ENCODE data around the gene NRBF2. TPM values are rescaled to one million over a fixed set of nuclear protein-coding genes. Genes with fewer than 3 reads are reported as not detected.

Gene NRBF2
- total and polyA plus RNA-seq, 2 of the 4 experiments (the other 2 are of a cell fraction) = 19.9 to 20.6 TPM

DNA sequence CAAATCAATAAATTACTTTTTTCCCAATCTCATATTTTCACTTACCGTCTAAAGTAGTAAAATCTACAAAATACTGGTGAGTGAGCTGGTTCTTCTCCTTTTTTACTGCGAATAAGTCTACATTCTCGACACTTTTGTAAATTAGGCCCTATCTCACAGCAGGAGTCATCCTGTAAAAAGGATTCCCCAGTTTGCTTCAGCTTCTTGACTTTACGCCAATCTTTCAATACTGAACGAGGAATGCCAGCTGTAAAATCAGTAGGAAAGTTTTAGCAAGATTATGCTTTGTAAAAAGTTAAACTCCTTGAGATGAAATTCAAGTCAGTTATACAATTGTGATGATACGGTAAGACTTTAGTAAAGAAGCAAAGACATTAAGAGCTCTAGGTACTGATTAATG is 67.3 kb downstream of the NRBF2 start:
- no peak overlapping the region for H3K4me2 ChIP-seq (ENCODE audit: low read depth, low read length)
- H3K27ac ChIP-seq (ENCODE audit: insufficient read depth, low read length) = no peak overlapping the region
- no peak overlapping the region for H2AK9ac ChIP-seq (replicated peaks; ENCODE audit: low read depth, low read length, poor library complexity)
- no peak overlapping the region for H4K91ac ChIP-seq (ENCODE audit: insufficient read depth, low read depth, low read length)
- TF ChIP-seq BHLHE40 (IDR thresholded peaks at IDR 0.05; ENCODE audit: low read depth, low read length) (no peak), CHD1 (IDR thresholded peaks at IDR 0.05; ENCODE audit: low read depth, low read length) (no peak), MXI1 (IDR thresholded peaks at IDR 0.05; ENCODE audit: borderline replicate concordance, low read depth, low read length) (no peak), FOS (IDR thresholded peaks at IDR 0.05; ENCODE audit: low read depth, low read length) (no peak), POLR2A (IDR thresholded peaks at IDR 0.05; ENCODE audit: low read depth, low read length) (no peak), CEBPB (IDR thresholded peaks at IDR 0.05; ENCODE audit: low read depth, low read length) (no peak), RFX5 (IDR thresholded peaks at IDR 0.05; ENCODE audit: low read depth, low read length) (no peak), RAD21 (IDR thresholded peaks at IDR 0.05; ENCODE audit: low read length) (no peak), SMC3 (IDR thresholded peaks at IDR 0.05; ENCODE audit: low read depth, low read length) (no peak)
- TF ChIP-seq, protein P1, sequence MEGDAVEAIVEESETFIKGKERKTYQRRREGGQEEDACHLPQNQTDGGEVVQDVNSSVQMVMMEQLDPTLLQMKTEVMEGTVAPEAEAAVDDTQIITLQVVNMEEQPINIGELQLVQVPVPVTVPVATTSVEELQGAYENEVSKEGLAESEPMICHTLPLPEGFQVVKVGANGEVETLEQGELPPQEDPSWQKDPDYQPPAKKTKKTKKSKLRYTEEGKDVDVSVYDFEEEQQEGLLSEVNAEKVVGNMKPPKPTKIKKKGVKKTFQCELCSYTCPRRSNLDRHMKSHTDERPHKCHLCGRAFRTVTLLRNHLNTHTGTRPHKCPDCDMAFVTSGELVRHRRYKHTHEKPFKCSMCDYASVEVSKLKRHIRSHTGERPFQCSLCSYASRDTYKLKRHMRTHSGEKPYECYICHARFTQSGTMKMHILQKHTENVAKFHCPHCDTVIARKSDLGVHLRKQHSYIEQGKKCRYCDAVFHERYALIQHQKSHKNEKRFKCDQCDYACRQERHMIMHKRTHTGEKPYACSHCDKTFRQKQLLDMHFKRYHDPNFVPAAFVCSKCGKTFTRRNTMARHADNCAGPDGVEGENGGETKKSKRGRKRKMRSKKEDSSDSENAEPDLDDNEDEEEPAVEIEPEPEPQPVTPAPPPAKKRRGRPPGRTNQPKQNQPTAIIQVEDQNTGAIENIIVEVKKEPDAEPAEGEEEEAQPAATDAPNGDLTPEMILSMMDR (conservative IDR thresholded peaks at IDR 0.05; ENCODE audit: low read depth, low read length) = no peak
- no peak for DNase-seq
- no peak overlapping the region for H3K14ac ChIP-seq (replicated peaks; ENCODE audit: low read depth, low read length)
- no peak overlapping the region for H2BK20ac ChIP-seq (ENCODE audit: low read depth, low read length)
- H3K27me3 ChIP-seq (ENCODE audit: control insufficient read depth, insufficient read depth, low read length) = no peaks in the 10 kb centered on the region
- 100% methylated on average over 1 of the region's 6 CpGs; no CpG with 5 or more reads in 1 of the 2 experiments for WGBS, 2 experiments (ENCODE audit: extremely low coverage in 2 of 2, insufficient read length in 1 of 2)
- H2BK15ac ChIP-seq (ENCODE audit: low read depth, low read length) = no peak overlapping the region
- peaks cover 8% of the 10 kb centered on the region for H3K36me3 ChIP-seq (ENCODE audit: control insufficient read depth, insufficient read depth, low read length)
- H4K8ac ChIP-seq (ENCODE audit: low read depth in 2 of 2, low read length in 2 of 2) = no peak overlapping the region
- no peak overlapping the region for H3K18ac ChIP-seq (ENCODE audit: low read depth, low read length)
- H2AFZ ChIP-seq (replicated peaks; ENCODE audit: low read length, poor library complexity) = no peak overlapping the region
- H2BK120ac ChIP-seq (ENCODE audit: low read depth, low read length) = no peak overlapping the region
- no peak overlapping the region for H2BK5ac ChIP-seq (ENCODE audit: low read depth, low read length, poor library complexity, severe bottlenecking)
- H2AK5ac ChIP-seq (ENCODE audit: low read depth, low read length) = no peak overlapping the region
- ATAC-seq (ENCODE audit: low read depth) = no peak
- no peak overlapping the region for H3K4me3 ChIP-seq (ENCODE audit: insufficient read depth, low read depth, low read length)
- no peak overlapping the region for H4K5ac ChIP-seq (ENCODE audit: low read depth, low read length)
- no TSS peak for BruUV-seq (replicated peaks)
- dilution Hi-C loops (cut with HindIII; ENCODE audit: low sequenced_read_pairs, unreplicated experiment) = no loop called here
- ChIA-PET POLR2A (ENCODE audit: unreplicated experiment) (no interaction called here), CTCF (interaction anchor here (0.7 kb wide), 2 partner anchors 306 to 428 kb away, joined by 3 read pairs; no protein-coding TSS in a partner anchor)
- H3K23ac ChIP-seq (ENCODE audit: low read depth, low read length) = no peak overlapping the region
- H3K4ac ChIP-seq (ENCODE audit: low read depth, low read length) = no peak overlapping the region
- 0 out of 2 replicates have a peak, but pooled peaks cover 4% of the 10 kb centered on the region for H3K9me1 ChIP-seq (ENCODE audit: insufficient read depth, low read length)
- intact Hi-C loops (cut with micrococcal nuclease) = no loop called here
- H3K79me1 ChIP-seq (ENCODE audit: low read depth in 1 of 2, low read length in 2 of 2) = peaks cover 6 to 35% of the 10 kb centered on the region in 2 experiments
- H3K4me1 ChIP-seq (ENCODE audit: control insufficient read depth, insufficient read depth, low read length) = peaks cover 9% of the 10 kb centered on the region
- H4K20me1 ChIP-seq (ENCODE audit: insufficient read depth, low read length) = no peaks in the 10 kb centered on the region; the same call in 1 of the 2 replicates
- H3K9me3 ChIP-seq (ENCODE audit: control insufficient read depth, insufficient read depth, low read length) = no peaks in the 10 kb centered on the region
- H3K56ac ChIP-seq (ENCODE audit: extremely low read depth, insufficient read depth, low read length) = no peak overlapping the region
- H3K9ac ChIP-seq (ENCODE audit: low read depth, low read length) = no peak overlapping the region
- in situ Hi-C loops (cut with MboI; ENCODE audit: low sequenced_read_pairs) = no loop called here

Data from IMR-90 (cell line).